ENCODE results near the gene CD247. TPM values are rescaled to one million over a fixed set of nuclear protein-coding genes. Genes with fewer than 3 reads are reported as not detected.

CD247 gene
- total RNA-seq, 1 experiment from 2014 or later = not detected

GRCh38 chr1:167442142-167442848 is 76.0 kb downstream of the CD247 start:
- no peaks in the 10 kb centered on the region for H4K20me1 ChIP-seq (ENCODE audit: low read length)
- ChIA-PET POLR2A (ENCODE audit: unreplicated experiment) (no interaction called here), CTCF (interaction anchor here (1.5 kb wide), 1 partner anchor 41 kb away, joined by 5 read pairs; no protein-coding TSS in a partner anchor)
- H3K4me1 ChIP-seq (ENCODE audit: insufficient read depth, low read length) = peaks cover 30% of the 10 kb centered on the region
- H2AFZ ChIP-seq (ENCODE audit: low read length) = peak overlapping the region; percentile 52
- DNase-seq (peak; percentile 99), ATAC-seq (peak; percentile 99)
- H3K9me2 ChIP-seq (replicated peaks; ENCODE audit: low read length) = no peaks in the 10 kb centered on the region
- no TSS peak for BruUV-seq (replicated peaks)
- TF ChIP-seq EZH2phosphoT487 (IDR thresholded peaks at IDR 0.05; ENCODE audit: borderline replicate concordance, low read length) (no peak), CTCF (conservative IDR thresholded peaks at IDR 0.05; ENCODE audit: low read depth, low read length) (peak; percentile 99)
- no peaks in the 10 kb centered on the region for H3K36me3 ChIP-seq (ENCODE audit: low read depth, low read length)
- peak overlapping the region; percentile 25; the same call in 1 of the 2 replicates for H3K4me3 ChIP-seq (ENCODE audit: low read length)
- no peaks in the 10 kb centered on the region for H3F3A ChIP-seq (ENCODE audit: low read length, unreplicated experiment)
- no peaks in the 10 kb centered on the region for H3K79me2 ChIP-seq (ENCODE audit: low read length)
- peak overlapping the region; percentile 71 for H3K4me2 ChIP-seq (ENCODE audit: low read length)
- intact Hi-C loops (cut with micrococcal nuclease) = loop anchor here (1.0 to 5.0 kb wide), 6 partner anchors 37 to 376 kb away; partner anchors contain the start of gene POU2F1
- H3K27me3 ChIP-seq (ENCODE audit: low read length) = no peaks in the 10 kb centered on the region
- peak overlapping the region; percentile 73 for H3K27ac ChIP-seq (ENCODE audit: low read length)
- peak overlapping the region; percentile 61 for H3K9ac ChIP-seq (ENCODE audit: low read length)
- no peaks in the 10 kb centered on the region for H3K9me3 ChIP-seq (ENCODE audit: low read length)

- BruUV-seq (replicated peaks) = no TSS peak
Observed at GRCh38 chr1:167441222-167441621, 77.1 kb downstream of the CD247 start.

More at GRCh38 chr1:167441222-167441621, 77.1 kb downstream of the CD247 start:
- Histone ChIP-seq H3K9ac (ENCODE audit: low read length) (peak overlapping the region; percentile 61), H4K20me1 (ENCODE audit: low read length) (no peaks in the 10 kb centered on the region), H3K4me2 (ENCODE audit: low read length) (peak overlapping the region; percentile 71), H3K4me3 (ENCODE audit: low read length) (no peak overlapping the region), H3K36me3 (ENCODE audit: low read depth, low read length) (no peaks in the 10 kb centered on the region), H3K4me1 (ENCODE audit: insufficient read depth, low read length) (peaks cover 26% of the 10 kb centered on the region), H3K27me3 (ENCODE audit: low read length) (no peaks in the 10 kb centered on the region), H3F3A (ENCODE audit: low read length, unreplicated experiment) (no peaks in the 10 kb centered on the region), H3K79me2 (ENCODE audit: low read length) (no peaks in the 10 kb centered on the region), H3K27ac (ENCODE audit: low read length) (peak overlapping the region; percentile 73), H3K9me2 (replicated peaks; ENCODE audit: low read length) (no peaks in the 10 kb centered on the region), H3K9me3 (ENCODE audit: low read length) (no peaks in the 10 kb centered on the region), H2AFZ (ENCODE audit: low read length) (peak overlapping the region; percentile 52; the same call in 1 of the 2 replicates)
- ATAC-seq (no peak), DNase-seq (peak; percentile 21)
- intact Hi-C loops (cut with micrococcal nuclease) = loop anchor here (5.0 kb wide), 1 partner anchor 219 kb away; the partner anchor contains the start of gene POU2F1
- POLR2A ChIA-PET (ENCODE audit: unreplicated experiment) = interaction anchor here (0.6 kb wide), 2 partner anchors 174 to 221 kb away, joined by 4 to 10 read pairs; partner anchors contain the start of gene POU2F1
- TF ChIP-seq CTCF (conservative IDR thresholded peaks at IDR 0.05; ENCODE audit: low read depth, low read length) (no peak), EZH2phosphoT487 (IDR thresholded peaks at IDR 0.05; ENCODE audit: borderline replicate concordance, low read length) (no peak), EZH2 (IDR thresholded peaks at IDR 0.05; ENCODE audit: low read length, unreplicated experiment) (no peak)
- CTCF ChIA-PET = interaction anchor here (0.6 to 1.5 kb wide), 3 partner anchors 40 to 221 kb away, joined by 4 to 5 read pairs (median 4); partner anchors contain the start of gene POU2F1
